Measurements from ENCODE around the gene PIGS.

PIGS gene

GRCh38 chr17:28506763-28507487 lies 64.4 kb downstream of the PIGS start:
- no peak for DNase-seq (ENCODE audit: low read depth, low spot score)

GRCh38 chr17:28505986-28506665 lies 65.2 kb downstream of the PIGS start, which contains the start of gene FOXN1:
FOXN1 (plus strand) TSS chr17:28506348; CDS start chr17:28523970, 17,622 bp downstream.
- DNase-seq (ENCODE audit: low read depth, low spot score) = no peak

DNA sequence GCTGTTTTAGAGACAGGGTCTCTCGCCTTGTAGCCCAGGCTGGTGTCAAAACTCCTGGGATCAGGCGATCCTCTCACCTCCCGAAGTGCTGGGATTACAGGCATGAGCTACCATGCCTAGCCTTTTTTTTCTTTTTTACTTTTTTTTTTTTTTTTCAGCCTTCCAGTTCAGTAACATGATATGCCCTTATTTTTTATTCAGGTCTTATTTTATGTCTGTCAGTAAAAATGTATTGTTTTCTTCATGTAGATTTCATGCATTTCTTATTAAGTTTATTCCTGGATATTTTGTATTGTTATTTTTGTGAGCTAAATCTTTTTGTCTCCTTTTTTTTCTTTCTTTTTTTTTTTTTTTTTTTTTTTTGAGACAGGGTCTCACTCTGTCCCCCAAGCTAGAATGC lies 67.9 kb downstream of the PIGS start:
- DNase-seq (ENCODE audit: low read depth, low spot score) = no peak

All from brain pericyte (primary cell).